HL-60/S4 (cell line): ENCODE data around the gene CLTCL1.
"Not testable (repeated sequence)": the region's sequence is repeated elsewhere in the genome, so short reads cannot be mapped to it uniquely, and the experiment has no call there.

Experiments
- in situ Hi-C: fragments of 300-500 bp; cut with MboI; formaldehyde crosslinking; loops from 2 replicates; pipeline ENCODE4 v1.14.3; 2022; ENCODE audit warnings: low sequenced_read_pairs

CLTCL1 gene

DNA sequence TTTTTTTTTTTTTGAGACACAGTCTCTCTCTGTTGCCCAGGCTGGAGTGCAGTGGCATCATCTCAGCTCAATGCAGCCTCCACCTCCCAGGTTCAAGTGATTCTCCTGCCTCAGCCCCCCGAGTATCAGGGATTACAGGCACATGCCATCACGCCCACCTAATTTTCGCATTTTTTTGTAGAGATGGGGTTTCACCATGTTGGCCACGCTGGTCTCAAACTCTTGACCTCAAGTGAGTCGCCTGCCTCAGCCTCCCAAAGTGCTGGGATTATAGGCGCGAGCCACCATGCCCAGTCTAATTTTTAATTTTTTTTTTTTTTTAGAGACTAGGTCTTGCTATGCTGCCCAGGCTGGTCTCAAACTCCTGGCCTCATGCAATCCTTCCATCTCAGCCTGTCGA lies 35.2 kb downstream of the CLTCL1 start:
- in situ Hi-C loops, result not testable (repeated sequence)

DNA sequence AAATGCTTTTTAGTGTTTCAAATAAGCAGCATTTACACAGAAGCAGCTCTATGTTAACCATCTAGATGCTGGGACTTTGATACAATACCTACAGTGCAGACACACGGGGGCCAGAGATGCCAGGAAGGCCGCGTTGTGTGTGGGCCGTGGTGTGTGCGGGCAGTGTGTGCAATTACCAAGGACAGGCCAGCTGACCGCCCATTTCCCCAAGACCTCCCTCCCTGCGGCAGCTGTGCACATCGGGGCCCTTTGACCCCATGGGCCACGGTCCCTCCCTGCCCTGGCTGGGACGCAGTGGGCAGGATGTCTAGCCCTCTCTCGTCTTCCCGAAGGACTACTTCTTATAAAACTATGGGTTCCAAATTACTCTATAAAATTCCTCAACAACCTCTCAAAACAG lies 38.4 kb downstream of the CLTCL1 start:
- in situ Hi-C loops, result no loop called here

DNA sequence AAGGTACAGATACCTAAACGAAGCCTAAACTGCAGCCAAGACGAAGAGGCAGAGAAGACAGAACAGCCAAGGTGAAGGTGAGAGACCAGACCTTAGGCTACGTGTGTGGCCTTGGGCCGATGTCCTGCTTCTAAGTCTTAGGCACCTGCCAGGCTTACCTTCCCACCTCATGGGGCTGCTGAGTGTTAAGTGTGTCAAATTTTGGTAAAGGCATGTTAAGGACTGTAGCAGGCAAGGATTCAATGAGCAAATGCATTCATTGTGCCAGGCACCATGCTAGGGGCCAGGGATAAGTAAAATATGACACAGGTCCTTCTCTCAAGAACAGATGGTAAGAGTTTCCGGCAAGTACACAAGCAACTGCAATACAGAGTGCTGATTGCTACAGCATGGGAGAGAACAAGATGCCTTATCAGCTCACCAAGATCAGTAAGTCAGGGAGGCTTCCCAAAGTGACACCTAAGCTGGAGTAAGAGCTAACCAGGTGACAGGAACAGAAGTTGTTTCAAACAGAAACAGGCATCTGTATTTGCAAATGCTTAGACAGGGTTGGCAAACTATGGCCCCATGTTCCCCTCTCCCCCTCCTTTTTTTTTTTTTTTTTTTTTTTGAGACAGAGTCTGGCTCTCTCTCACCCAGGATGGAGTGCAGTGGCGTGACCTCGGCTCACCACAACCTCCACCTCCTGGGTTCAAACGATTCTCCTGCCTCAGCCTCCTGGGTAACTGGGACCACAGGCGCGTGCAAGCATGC lies 46.7 kb downstream of the CLTCL1 start:
- in situ Hi-C loops, result no loop called here

DNA sequence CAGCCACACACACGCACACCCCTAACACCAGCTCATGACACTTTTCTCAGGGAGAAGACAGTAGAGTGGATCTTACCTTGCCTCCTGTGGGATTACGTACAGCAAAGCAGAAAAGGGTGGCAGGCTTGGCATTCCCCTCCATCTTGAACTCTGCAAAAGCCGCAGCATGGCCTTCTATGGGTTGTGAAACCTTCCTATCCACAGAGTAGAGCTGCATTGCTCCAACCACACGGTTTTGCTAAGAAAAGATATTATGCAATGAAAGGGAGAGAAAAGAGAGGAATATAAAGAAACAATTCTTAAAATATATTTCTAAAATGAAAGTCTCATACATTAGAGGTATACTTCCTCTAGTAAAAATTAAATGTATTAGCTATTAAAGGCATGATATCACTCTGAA lies 48.8 kb downstream of the CLTCL1 start:
- in situ Hi-C loops, result no loop called here

DNA sequence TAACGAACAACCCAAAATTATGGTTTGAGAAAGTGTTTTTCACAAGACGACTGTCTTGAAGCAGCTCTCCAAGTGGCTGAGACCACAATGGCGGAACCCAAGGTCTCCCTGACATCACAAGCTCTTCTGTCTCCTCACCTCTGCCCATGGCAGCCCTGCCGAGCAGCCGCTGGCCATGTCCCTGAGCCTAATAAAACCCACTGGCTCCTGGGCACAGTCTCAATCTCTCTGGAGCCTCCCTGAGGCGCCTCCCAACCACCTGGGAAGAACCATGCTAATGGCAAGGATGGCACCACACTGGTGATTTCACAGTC lies 50.0 kb downstream of the CLTCL1 start:
- in situ Hi-C loops, result no loop called here

DNA sequence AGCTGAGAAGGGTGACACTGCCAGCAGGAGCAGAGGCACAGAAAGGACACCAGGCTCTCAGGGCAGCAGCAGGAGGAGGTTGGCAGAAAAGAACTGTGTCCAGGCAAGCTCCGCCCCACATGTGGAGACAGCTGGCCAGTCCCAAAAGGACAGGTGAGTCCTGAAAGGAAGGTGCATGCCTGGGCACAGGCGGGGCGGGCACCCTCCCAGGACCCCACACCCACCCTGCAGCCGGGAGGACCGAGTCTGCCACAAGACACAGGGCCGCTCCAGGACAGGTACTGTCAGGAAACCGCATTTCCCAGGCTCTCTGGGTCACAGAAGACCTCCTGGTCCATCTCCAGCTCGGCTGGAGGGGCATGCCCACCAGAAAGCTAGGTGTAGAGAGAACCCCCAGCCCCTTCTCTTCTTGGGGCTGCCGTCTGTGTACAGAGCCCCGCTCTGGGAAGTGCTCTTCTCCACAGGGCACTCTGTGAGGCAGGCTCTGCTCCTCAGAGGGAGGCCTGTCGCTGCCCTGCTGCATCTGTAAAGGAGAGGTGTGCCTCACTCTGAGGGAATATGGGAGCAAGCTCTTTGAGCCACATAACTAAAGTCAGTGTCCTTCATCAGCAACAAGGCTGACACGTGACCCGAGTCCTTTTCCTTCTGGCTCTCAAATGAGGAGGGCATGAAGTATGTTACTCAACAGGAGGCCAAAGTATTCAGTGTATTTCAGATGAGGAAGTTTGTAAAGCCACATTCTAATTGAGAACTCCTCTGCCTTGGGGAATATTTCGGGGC lies 50.5 kb downstream of the CLTCL1 start:
- in situ Hi-C loops, result no loop called here

DNA sequence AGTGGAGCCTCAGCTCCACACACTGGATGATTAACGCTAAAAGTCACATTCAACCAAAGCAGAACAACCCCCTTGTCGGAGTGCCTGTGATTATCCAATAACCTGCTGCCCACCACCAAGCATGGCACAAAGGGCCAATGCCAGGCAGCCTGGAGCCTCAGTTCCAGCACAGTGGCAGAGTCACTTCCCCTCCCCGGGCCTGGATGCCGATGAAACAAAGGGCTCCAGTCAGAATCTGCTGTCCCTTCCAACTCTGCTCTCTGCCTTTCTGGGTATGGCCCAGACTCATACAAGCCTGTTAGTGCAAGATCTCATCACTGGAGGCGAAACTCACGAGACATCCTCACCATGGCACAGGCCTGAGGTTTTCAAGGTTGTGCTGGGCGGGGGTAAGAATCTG lies 52.1 kb downstream of the CLTCL1 start:
- in situ Hi-C loops, result no loop called here

DNA sequence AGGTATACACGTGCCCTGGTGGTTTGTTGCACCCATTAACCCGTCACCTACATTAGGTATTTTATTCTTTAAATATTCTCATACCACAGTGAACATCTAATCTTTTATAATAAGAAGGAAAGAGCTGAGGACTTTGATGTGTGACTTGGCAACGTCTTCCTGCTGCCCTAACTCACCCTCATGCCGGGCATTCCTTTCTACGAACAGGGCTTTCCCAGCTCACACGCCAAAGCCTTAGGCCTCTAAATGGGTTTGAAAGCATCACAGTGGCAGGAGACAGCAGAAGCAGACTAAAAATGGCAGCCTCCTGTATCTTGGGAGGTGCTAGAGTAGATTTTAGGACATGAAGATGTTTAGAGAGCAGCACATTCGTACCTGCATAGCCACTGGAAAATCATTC lies 52.6 kb downstream of the CLTCL1 start:
- in situ Hi-C loops, result no loop called here

DNA sequence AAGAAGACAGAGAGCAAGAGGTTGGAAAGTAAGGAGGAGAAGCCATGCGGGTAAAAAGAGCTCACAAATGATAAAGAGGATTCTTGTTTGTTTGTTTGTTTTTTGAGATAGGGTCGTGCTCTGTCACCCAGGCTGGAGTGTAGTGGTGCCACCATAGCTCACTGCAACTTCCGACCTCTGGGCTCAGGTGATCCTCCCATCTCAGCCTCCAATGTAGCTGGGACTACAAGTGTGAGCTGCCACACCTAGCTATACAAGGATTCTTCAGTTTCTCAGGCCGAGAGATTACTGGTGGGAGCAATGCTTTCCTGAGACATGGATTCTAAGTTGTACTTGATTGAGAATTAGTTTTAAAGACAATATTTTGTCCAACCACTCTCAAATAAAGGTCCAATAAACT lies 55.6 kb downstream of the CLTCL1 start:
- in situ Hi-C loops, result no loop called here

DNA sequence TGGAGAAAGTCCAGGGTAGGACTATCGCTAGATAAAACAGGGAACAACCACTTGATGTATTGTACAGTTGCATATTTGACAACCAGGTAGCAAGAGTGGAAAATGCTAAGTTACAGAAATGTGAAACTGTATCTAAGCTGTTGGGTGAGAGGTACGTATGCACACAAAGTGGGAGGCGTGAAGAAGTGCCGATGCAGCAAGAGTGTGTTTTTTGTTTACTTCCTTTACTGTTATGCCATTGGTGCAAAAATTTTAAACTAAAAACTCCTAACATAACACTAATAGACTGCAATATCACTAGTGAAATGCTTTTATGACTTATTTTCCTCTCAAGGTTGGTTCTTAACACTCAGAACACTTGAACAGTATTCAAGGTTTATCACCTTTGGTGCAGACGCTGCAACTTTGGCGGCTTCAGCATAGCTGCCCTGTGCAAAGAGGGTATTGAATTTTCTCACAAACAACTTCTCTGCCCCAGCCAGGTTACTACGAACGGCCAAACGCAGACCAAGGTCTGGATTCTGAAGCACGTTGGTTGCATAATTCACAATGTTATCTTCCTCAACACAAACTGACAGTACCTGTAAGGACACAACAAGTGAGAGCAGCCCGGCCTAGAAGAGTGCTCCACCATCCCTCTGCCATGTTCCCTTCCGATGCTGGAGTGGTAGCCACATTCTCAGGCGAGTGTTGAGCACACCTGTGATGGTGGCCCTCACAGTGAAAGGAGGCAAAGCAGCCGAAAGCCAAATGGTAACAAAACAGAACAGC lies 57.2 kb downstream of the CLTCL1 start:
- in situ Hi-C loops, result no loop called here

DNA sequence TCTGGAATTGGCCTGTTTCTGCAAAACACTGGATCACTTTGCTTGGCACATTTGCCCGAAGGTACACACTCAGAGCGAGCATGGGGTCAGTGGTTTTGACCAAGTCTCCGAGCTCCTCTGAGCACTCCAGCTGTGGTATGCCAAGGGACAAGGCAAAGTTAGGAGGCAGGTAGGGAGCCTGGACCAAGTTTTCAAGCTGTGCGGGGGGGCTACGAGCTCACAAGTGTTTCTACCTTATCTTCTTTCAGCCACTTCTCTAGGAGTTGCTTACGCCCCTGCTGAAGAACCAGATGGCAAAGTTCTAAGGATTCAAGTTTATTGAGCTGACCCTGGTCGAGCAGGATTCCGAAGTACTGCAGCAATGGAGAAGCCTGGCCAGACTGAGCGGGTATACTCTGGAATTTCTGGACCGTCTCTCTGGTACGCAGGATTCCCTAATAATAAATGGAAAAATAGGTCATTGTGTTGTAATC lies 58.3 kb downstream of the CLTCL1 start:
- in situ Hi-C loops, result no loop called here

DNA sequence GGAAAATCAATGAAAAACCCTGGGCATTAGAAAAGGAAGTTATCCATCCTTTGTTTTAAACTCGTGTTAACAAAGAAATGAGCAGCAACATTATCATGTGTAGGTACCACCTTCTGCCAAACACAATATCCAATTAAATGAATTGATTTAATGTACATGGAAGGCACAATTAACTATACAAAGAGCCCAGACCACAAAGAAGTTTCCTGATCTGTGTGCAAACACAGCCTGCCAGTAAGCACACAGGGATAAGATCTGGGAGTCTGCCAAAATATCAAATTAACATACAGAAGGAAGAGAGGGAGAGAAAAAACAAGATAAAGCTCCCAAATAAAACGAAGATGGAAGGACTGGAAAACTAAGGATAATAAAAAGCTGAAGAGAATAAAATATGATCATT lies 58.9 kb downstream of the CLTCL1 start:
- in situ Hi-C loops, result no loop called here

DNA sequence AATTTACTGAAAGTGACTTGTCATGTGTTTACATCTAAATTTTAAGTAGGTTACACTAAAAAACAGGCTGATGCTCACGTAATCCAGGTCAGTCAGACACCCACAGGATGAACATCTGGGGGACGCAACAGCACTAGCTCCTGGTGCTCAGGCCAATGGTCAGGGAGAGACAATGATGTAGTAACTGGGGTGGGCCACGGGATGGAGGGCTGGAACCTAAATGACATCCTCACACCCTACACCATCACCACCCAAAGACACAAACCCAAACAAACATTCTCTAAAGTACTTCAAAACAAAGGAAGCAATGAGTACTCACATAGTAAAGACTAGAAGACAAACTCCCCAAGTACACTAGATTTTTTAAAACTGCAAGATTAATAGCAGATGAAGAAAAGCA lies 59.5 kb downstream of the CLTCL1 start:
- in situ Hi-C loops, result no loop called here

DNA sequence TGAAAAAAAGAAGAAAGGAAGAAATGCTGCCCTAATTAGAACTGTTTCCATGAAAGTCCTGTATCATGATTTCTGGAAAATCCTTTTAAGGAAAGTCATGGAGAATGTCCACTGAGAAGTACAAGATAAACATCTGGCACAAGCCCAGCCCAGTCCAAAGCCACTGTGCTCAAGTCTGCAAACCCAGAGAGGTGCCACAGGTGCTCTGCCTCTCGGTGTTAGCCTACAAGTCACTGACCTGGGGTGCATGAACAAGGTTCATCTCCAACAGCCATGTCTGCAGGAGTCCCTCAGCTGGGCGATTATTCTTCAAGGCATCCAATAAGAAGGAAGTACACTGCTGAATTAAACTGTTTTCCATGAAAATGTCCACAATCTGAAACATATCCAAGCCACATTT lies 61.9 kb downstream of the CLTCL1 start:
- in situ Hi-C loops, result no loop called here

DNA sequence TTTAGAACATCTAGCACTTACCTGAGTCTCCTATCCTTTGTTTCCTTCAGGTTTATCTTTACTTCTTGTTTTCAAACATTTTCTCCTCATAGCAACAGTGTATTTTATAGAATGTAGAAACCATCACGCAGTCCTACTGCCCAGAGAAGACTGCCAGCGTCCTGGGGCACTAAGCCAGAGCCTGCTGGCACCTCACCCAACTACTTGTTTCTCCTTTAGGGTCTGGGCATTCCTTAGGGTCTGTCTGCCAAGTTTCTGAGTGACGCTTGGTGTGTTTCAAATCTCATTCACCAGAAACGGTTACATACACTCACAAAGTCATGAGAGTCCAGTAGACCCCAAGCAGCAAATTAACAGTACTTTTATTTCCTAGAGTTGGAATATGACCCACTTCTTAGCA lies 63.3 kb downstream of the CLTCL1 start:
- in situ Hi-C loops, result no loop called here

DNA sequence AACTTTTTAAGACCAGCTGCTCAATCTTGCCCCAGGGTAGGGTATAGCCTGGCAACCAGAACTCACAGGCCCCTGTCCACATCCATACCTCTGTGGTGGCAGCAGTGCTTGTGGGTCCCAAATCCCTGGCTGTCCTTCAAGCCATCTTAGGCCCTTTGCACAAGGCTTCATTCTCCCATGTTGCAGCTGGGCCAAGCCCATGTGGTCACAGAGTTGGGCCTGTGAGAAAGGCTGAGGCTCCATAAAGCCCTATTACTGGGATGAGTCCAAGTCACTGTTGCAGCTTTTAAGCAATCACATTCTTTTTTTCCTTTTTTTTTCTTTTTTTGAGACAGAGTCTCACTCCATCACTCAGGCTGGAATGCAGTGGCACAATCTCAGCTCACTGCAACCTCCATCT lies 65.1 kb downstream of the CLTCL1 start:
- in situ Hi-C loops, result no loop called here

DNA sequence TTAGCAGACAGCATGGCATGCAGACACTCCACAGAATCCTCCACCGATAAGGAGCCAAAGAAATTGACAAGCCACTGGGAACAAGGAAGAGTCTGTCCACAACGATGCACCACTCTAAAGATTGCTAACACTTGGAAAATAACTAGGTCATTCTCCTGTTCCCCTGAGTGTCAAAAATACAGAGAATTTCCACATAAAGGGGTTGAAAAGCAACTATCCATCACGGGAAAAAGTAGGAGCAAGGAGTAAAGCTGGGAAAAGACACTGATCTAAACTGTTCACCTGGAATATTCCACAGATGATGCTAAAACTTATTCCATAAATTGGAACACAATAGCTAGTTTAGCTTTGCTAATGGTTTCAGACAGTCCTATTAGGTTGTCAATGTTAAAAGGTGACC lies 66.0 kb downstream of the CLTCL1 start:
- in situ Hi-C loops, result no loop called here

DNA sequence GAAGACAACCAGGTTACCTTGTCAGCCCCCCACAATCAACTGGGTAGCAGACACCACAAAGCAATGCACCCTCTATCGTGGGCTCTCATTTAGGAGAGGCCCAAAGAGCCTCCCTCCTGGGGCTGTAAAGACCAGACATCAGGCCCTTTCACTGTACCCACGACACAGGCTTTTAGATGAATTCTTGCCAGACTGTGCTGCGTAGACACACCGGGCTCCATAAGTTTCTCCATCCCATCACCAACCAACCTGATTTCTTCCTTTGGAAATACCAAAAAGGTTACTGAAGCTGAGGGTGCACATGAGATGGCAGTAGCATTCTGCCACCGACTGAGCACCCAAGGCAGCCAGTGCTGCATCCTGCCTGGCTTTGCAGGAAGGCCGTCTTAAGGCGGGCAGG lies 66.5 kb downstream of the CLTCL1 start:
- in situ Hi-C loops, result no loop called here

DNA sequence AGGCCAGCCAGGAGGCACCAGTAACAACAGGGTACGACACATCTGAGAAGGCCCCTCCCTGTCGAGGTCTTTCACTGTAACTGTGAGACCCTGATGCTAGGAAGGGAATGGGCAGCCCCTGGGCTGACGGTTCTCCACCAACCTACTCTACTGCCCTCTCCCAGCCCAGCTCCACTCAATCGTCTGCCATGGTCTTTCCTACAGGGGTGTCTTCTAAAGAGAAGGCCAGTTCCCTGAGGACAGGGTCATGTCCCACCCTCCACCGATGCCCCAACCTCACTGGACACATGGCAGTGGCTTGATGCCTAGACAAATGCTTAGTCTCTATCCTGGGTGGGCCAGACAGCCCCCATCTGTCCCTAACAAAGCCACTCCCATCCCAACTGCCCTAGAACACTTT lies 67.0 kb downstream of the CLTCL1 start:
- in situ Hi-C loops, result no loop called here

DNA sequence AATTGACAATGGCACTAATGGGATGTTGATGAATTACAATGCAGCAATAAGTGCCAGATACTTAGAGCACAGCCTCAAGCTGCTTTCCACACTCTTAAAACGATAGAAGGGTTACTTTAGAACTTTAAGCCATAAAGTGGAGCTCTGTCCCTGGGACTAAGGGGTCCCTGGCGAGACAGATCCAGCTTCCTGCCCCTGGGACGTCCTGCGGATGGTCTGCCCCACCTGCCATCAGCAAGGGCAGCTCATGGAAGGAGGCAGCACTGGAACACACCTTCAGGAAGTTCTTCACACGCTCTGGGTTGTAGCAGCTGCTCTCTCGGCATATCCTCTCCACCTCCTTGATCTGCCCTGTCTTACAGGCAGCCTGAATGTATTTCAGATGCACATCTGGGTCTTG lies 67.9 kb downstream of the CLTCL1 start:
- in situ Hi-C loops, result no loop called here

DNA sequence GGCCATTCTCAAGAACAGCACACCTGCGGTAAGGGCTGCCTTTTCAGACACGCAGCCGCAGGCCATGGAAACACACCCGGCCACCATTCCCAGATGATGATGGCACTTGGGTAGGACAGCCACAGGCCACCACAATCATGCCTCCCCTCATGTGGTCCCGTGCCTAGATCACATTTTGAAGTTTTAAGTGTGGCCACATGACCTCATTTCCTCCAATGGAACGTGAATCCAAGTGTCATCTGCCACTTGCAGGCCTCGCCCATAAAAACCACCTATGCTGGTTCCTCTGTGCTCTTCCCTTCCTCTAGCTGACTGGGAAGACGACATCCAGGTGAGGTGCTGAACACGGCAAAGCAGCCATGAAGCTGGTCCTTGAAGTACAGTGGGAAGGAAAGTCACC lies 68.4 kb downstream of the CLTCL1 start:
- in situ Hi-C loops, result no loop called here
